Ishikawa (cell line): Measurements from ENCODE around the gene EIF6.

Source experiments
- CEBPB ChIP-seq: IDR thresholded peaks from 2 replicates; pipeline ENCODE4 v1.6.1; 2012
- CREB1 ChIP-seq: IDR thresholded peaks from 2 replicates; pipeline ENCODE4 v1.6.1; 2012; ENCODE audit warnings: low read depth
- EGR1 ChIP-seq: IDR thresholded peaks from 2 replicates; pipeline ENCODE4 v1.6.1; 2012
- EP300 ChIP-seq: IDR thresholded peaks from 2 replicates; pipeline ENCODE4 v1.6.1; 2012; ENCODE audit warnings: borderline replicate concordance
- FOXM1 ChIP-seq: IDR thresholded peaks from 2 replicates; pipeline ENCODE4 v1.6.1; 2012; ENCODE audit warnings: low read depth, borderline replicate concordance
- NFIC ChIP-seq: IDR thresholded peaks from 2 replicates; pipeline ENCODE4 v1.6.1; 2012
- RAD21 ChIP-seq: IDR thresholded peaks from 2 replicates; pipeline ENCODE4 v1.6.1; 2012; ENCODE audit warnings: low read depth
- TAF1 ChIP-seq: IDR thresholded peaks from 2 replicates; pipeline ENCODE4 v1.6.1; 2012; ENCODE audit warnings: low read depth, mild to moderate bottlenecking
- TCF12 ChIP-seq: IDR thresholded peaks from 2 replicates; pipeline ENCODE4 v1.6.1; 2012; ENCODE audit warnings: low read depth
- TEAD4 ChIP-seq: IDR thresholded peaks from 2 replicates; pipeline ENCODE4 v1.6.1; 2012
- YY1 ChIP-seq: IDR thresholded peaks from 2 replicates; pipeline ENCODE4 v1.6.1; 2012; ENCODE audit warnings: low read depth
- ZBTB7A ChIP-seq: IDR thresholded peaks from 2 replicates; pipeline ENCODE4 v1.6.1; 2012; ENCODE audit warnings: low read depth
- TF ChIP-seq, protein P1 (sequence below): IDR thresholded peaks from 2 replicates; pipeline ENCODE4 v1.6.1; 2012; ENCODE audit warnings: low read depth, mild to moderate bottlenecking
- TF ChIP-seq, protein P2 (sequence below): IDR thresholded peaks from 2 replicates; pipeline ENCODE4 v1.6.1; 2012
- TF ChIP-seq, protein P3 (sequence below): IDR thresholded peaks from 2 replicates; pipeline ENCODE4 v1.6.1; 2012

EIF6 gene

DNA sequence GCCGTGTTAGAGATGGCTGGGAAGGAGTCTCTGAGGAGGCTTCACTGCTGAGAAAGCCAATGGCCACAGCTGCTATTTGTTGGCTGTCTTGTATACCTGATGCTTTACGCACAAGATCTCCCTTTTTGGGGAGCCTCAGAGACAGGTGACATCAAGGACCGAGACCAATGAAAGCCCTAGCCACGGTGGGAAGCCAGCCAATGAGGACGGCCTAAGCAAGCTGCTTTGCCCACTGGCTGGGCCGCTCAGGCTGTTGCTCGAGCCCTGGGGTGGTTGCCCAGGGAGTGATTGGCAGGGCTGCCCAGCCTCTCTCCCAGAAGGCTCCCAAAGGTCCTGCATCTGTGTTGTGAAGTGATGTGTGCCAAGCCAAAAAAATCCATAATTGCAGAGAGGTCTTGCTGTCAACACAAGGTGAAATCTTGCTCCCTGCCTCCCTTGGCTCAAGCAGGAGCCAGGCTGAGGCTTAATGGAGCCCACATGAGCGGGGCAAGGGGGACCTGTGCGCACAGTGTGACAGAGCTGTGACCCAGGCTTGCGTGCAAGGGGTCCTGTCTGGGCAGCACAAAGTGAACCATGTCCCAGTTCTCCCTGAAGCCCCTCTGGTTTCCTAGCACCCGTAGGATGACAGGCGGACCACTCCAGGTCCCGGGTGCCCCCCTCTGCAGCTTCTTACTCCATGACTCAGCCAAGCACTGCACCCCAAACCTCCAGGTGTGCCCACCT, 11.0 kb downstream of the EIF6 start:
- TF ChIP-seq TEAD4 (0 out of 2 replicates have a peak, but pooled peaks have one; percentile 15), TAF1 (no peak), CREB1 (peak; percentile 55; the same call in 1 of the 2 replicates)

DNA sequence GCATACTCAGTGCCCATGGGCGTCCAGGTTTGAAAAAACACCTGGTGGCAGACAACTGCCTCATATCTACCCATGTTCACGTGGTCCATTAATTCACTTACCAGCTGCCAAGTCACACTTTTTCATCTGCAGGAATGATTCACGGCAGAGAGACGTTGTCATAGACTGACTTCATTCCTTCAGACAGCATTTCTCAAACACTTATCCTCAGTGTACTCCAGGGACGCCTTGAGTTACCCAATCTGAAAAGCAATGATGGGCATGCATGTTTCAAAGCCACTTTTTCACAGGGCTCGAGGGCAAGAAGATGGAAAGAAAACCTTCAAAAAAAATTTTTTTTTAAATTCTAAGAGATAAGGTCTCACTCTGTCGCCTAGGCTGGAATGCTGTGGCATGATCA, 12.7 kb downstream of the EIF6 start:
- TF ChIP-seq, protein P1, sequence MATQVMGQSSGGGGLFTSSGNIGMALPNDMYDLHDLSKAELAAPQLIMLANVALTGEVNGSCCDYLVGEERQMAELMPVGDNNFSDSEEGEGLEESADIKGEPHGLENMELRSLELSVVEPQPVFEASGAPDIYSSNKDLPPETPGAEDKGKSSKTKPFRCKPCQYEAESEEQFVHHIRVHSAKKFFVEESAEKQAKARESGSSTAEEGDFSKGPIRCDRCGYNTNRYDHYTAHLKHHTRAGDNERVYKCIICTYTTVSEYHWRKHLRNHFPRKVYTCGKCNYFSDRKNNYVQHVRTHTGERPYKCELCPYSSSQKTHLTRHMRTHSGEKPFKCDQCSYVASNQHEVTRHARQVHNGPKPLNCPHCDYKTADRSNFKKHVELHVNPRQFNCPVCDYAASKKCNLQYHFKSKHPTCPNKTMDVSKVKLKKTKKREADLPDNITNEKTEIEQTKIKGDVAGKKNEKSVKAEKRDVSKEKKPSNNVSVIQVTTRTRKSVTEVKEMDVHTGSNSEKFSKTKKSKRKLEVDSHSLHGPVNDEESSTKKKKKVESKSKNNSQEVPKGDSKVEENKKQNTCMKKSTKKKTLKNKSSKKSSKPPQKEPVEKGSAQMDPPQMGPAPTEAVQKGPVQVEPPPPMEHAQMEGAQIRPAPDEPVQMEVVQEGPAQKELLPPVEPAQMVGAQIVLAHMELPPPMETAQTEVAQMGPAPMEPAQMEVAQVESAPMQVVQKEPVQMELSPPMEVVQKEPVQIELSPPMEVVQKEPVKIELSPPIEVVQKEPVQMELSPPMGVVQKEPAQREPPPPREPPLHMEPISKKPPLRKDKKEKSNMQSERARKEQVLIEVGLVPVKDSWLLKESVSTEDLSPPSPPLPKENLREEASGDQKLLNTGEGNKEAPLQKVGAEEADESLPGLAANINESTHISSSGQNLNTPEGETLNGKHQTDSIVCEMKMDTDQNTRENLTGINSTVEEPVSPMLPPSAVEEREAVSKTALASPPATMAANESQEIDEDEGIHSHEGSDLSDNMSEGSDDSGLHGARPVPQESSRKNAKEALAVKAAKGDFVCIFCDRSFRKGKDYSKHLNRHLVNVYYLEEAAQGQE = no peak
- TF ChIP-seq TEAD4 = no peak
- no peak for TF ChIP-seq TCF12
- TF ChIP-seq CREB1 = no peak
- TF ChIP-seq TAF1 = no peak
- TF ChIP-seq NFIC = no peak
- no peak for TF ChIP-seq EP300
- TF ChIP-seq CEBPB = no peak
- TF ChIP-seq, protein P2, sequence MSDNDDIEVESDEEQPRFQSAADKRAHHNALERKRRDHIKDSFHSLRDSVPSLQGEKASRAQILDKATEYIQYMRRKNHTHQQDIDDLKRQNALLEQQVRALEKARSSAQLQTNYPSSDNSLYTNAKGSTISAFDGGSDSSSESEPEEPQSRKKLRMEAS = no peak
- TF ChIP-seq, protein P3, sequence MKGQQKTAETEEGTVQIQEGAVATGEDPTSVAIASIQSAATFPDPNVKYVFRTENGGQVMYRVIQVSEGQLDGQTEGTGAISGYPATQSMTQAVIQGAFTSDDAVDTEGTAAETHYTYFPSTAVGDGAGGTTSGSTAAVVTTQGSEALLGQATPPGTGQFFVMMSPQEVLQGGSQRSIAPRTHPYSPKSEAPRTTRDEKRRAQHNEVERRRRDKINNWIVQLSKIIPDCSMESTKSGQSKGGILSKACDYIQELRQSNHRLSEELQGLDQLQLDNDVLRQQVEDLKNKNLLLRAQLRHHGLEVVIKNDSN = no peak
- no peak for TF ChIP-seq FOXM1
- no peak for TF ChIP-seq YY1
- TF ChIP-seq RAD21 = no peak

DNA sequence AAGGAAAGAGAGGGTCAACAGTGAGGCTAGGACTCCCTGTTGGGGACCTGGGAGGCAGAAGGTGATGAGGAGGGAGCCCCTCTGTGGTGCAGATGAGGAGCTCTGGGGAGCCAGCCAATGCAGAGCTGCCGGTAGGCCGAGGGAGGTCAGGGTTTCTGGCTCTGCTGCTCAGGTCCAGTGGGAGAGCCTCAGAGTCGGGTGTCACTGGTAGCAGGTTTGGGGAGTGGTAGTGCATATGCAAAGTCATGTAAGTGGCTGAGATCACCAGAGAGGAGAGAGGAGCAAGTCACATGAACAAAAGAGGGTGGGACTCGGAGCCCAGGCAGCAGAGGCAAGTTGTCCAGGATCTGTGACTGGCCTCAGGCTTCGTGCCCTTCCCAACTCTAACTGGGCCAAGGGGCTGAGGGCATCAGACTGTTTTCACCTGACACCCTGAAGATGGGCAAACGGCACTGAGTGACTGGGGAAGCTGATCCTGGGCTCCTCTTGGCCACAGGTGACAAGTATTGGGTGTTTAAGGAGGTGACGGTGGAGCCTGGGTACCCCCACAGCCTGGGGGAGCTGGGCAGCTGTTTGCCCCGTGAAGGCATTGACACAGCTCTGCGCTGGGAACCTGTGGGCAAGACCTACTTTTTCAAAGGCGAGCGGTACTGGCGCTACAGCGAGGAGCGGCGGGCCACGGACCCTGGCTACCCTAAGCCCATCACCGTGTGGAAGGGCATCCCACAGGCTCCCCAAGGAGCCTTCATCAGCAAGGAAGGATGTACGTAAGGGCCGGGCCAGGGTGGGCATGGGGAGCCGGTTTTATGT, 13.3 kb downstream of the EIF6 start:
- TF ChIP-seq YY1 = no peak
- no peak for TF ChIP-seq TEAD4
- TF ChIP-seq EP300 = no peak
- no peak for TF ChIP-seq FOXM1
- TF ChIP-seq, protein P3 = 0 out of 2 replicates have a peak, but pooled peaks have one; percentile 7
- TF ChIP-seq TAF1 = no peak

DNA sequence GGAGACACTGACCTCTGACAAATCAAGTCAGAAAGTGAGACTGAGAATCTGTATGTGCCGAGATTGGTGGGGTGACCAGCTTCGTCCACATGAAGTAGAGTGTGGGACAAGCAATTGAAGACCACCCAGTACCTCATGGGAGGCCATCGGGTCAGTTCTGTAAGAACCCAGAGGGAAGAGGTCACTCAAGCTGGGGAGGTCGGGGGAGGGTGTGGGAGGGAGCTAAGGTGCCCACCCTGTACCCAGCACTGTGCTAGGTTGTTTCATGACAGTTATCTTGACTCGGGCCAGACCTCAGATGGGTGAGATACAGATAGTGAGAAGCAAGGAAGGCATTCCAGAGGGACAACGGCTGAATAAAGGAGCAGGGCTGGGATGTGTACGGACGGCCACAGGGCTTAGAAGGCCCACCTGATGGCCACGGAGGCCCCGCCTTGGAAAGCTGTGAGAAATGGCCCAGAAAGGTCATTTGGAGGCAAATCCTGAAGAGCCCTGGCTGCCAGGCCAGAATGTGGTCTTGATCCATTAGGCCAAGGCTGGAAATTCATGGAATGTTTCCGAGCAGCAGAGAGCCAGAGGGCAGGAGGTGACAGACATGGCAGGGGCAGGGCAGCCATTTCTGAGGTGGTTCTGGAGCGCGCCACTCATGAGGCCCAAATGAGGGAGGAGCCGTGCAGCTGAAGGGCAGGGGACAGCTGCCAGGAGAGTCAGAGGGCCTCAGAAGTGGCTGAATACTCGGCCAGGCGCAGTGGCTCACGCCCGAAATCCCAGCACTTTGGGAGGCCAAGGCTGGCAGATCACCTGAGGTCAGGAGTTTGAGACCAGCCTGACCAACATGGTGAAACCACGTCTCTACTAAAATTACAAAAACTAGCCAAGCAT, 14.3 kb downstream of the EIF6 start:
- no peak for TF ChIP-seq ZBTB7A
- no peak for TF ChIP-seq CEBPB
- TF ChIP-seq TEAD4 = no peak
- TF ChIP-seq YY1 = no peak
- no peak for TF ChIP-seq TCF12
- TF ChIP-seq NFIC = no peak
- TF ChIP-seq, protein P3 = no peak
- no peak for TF ChIP-seq EP300
- TF ChIP-seq FOXM1 = no peak
- TF ChIP-seq EGR1 = no peak
- TF ChIP-seq TAF1 = no peak
- TF ChIP-seq, protein P1 = no peak
